Measurements from ENCODE around the gene MYRIP. TPM values are rescaled to one million over a fixed set of nuclear protein-coding genes. Genes with fewer than 3 reads are reported as not detected.

The MYRIP gene
- total and polyA plus RNA-seq, 2 experiments from 2014 or later, result 1.5 to 1.8 TPM

- H3K27ac Mint-ChIP-seq, result no peak overlapping the region
Measured at GRCh38 chr3:39903253-39903652, 93.8 kb downstream of the MYRIP start.

More at GRCh38 chr3:39903253-39903652, 93.8 kb downstream of the MYRIP start:
- no peak for ATAC-seq
- H3K27me3 Mint-ChIP-seq (ENCODE audit: insufficient read depth, low read depth, poor library complexity), result peaks cover 3% of the 10 kb centered on the region
- H3F3A ChIP-seq (replicated peaks; ENCODE audit: low read depth), result no peaks in the 10 kb centered on the region
- H3K9me3 Mint-ChIP-seq, result no peaks in the 10 kb centered on the region
- no peak overlapping the region for H3K27ac ChIP-seq (ENCODE audit: low read depth)
- H3K4me1 ChIP-seq (ENCODE audit: insufficient read depth), result no peaks in the 10 kb centered on the region; the same call in 1 of the 2 replicates
- DNase-seq (ENCODE audit: low spot score), result no peak
- H3K36me3 ChIP-seq (ENCODE audit: insufficient read depth), result no peaks in the 10 kb centered on the region
- H3K4me1 Mint-ChIP-seq, result peaks cover 2% of the 10 kb centered on the region; the same call in 2 of the 3 replicates
- H3K27me3 ChIP-seq (ENCODE audit: insufficient read depth), result no peaks in the 10 kb centered on the region
- no peak overlapping the region for H3K4me3 ChIP-seq
- no peak overlapping the region for H3K4me2 ChIP-seq
- no peaks in the 10 kb centered on the region for H4K20me1 ChIP-seq (replicated peaks; ENCODE audit: insufficient read depth)
- H2AFZ ChIP-seq, result no peak overlapping the region
- H3K9me2 ChIP-seq (ENCODE audit: insufficient read depth), result peaks cover 5% of the 10 kb centered on the region; the same call in 1 of the 2 replicates
- H3K4me3 Mint-ChIP-seq, result no peak overlapping the region
- TF ChIP-seq, protein P1, sequence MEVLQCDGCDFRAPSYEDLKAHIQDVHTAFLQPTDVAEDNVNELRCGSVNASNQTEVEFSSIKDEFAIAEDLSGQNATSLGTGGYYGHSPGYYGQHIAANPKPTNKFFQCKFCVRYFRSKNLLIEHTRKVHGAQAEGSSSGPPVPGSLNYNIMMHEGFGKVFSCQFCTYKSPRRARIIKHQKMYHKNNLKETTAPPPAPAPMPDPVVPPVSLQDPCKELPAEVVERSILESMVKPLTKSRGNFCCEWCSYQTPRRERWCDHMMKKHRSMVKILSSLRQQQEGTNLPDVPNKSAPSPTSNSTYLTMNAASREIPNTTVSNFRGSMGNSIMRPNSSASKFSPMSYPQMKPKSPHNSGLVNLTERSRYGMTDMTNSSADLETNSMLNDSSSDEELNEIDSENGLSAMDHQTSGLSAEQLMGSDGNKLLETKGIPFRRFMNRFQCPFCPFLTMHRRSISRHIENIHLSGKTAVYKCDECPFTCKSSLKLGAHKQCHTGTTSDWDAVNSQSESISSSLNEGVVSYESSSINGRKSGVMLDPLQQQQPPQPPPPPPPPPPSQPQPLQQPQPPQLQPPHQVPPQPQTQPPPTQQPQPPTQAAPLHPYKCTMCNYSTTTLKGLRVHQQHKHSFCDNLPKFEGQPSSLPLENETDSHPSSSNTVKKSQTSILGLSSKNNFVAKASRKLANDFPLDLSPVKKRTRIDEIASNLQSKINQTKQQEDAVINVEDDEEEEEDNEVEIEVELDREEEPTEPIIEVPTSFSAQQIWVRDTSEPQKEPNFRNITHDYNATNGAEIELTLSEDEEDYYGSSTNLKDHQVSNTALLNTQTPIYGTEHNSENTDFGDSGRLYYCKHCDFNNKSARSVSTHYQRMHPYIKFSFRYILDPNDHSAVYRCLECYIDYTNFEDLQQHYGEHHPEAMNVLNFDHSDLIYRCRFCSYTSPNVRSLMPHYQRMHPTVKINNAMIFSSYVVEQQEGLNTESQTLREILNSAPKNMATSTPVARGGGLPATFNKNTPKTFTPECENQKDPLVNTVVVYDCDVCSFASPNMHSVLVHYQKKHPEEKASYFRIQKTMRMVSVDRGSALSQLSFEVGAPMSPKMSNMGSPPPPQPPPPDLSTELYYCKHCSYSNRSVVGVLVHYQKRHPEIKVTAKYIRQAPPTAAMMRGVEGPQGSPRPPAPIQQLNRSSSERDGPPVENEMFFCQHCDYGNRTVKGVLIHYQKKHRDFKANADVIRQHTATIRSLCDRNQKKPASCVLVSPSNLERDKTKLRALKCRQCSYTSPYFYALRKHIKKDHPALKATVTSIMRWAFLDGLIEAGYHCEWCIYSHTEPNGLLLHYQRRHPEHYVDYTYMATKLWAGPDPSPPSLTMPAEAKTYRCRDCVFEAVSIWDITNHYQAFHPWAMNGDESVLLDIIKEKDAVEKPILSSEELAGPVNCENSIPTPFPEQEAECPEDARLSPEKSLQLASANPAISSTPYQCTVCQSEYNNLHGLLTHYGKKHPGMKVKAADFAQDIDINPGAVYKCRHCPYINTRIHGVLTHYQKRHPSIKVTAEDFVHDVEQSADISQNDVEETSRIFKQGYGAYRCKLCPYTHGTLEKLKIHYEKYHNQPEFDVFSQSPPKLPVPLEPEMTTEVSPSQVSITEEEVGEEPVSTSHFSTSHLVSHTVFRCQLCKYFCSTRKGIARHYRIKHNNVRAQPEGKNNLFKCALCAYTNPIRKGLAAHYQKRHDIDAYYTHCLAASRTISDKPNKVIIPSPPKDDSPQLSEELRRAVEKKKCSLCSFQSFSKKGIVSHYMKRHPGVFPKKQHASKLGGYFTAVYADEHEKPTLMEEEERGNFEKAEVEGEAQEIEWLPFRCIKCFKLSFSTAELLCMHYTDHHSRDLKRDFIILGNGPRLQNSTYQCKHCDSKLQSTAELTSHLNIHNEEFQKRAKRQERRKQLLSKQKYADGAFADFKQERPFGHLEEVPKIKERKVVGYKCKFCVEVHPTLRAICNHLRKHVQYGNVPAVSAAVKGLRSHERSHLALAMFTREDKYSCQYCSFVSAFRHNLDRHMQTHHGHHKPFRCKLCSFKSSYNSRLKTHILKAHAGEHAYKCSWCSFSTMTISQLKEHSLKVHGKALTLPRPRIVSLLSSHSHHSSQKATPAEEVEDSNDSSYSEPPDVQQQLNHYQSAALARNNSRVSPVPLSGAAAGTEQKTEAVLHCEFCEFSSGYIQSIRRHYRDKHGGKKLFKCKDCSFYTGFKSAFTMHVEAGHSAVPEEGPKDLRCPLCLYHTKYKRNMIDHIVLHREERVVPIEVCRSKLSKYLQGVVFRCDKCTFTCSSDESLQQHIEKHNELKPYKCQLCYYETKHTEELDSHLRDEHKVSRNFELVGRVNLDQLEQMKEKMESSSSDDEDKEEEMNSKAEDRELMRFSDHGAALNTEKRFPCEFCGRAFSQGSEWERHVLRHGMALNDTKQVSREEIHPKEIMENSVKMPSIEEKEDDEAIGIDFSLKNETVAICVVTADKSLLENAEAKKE (CRISPR knock-in tag; IDR thresholded peaks at IDR 0.05), result no peak
- TF ChIP-seq JUNB (IDR thresholded peaks at IDR 0.05; ENCODE audit: unreplicated experiment) (no peak), CREB1 (CRISPR knock-in tag; IDR thresholded peaks at IDR 0.05; ENCODE audit: low read depth) (no peak), POLR2AphosphoS5 (IDR thresholded peaks at IDR 0.05; ENCODE audit: low read depth) (no peak), ZNF114 (CRISPR knock-in tag; IDR thresholded peaks at IDR 0.05) (no peak), ETS1 (IDR thresholded peaks at IDR 0.05) (no peak), ZNF331 (CRISPR knock-in tag; IDR thresholded peaks at IDR 0.05; ENCODE audit: low read depth) (no peak), EZH2phosphoT487 (IDR thresholded peaks at IDR 0.05; ENCODE audit: unreplicated experiment) (no peak), NANOG (IDR thresholded peaks at IDR 0.05; ENCODE audit: borderline replicate concordance) (no peak), EZH2 (IDR thresholded peaks at IDR 0.05; ENCODE audit: low read depth, unreplicated experiment) (no peak), CTCF (conservative IDR thresholded peaks at IDR 0.05; ENCODE audit: low read depth in 2 of 2) (no peak), STAT1 (IDR thresholded peaks at IDR 0.05; ENCODE audit: unreplicated experiment) (no peak)
- TF ChIP-seq, protein P2, sequence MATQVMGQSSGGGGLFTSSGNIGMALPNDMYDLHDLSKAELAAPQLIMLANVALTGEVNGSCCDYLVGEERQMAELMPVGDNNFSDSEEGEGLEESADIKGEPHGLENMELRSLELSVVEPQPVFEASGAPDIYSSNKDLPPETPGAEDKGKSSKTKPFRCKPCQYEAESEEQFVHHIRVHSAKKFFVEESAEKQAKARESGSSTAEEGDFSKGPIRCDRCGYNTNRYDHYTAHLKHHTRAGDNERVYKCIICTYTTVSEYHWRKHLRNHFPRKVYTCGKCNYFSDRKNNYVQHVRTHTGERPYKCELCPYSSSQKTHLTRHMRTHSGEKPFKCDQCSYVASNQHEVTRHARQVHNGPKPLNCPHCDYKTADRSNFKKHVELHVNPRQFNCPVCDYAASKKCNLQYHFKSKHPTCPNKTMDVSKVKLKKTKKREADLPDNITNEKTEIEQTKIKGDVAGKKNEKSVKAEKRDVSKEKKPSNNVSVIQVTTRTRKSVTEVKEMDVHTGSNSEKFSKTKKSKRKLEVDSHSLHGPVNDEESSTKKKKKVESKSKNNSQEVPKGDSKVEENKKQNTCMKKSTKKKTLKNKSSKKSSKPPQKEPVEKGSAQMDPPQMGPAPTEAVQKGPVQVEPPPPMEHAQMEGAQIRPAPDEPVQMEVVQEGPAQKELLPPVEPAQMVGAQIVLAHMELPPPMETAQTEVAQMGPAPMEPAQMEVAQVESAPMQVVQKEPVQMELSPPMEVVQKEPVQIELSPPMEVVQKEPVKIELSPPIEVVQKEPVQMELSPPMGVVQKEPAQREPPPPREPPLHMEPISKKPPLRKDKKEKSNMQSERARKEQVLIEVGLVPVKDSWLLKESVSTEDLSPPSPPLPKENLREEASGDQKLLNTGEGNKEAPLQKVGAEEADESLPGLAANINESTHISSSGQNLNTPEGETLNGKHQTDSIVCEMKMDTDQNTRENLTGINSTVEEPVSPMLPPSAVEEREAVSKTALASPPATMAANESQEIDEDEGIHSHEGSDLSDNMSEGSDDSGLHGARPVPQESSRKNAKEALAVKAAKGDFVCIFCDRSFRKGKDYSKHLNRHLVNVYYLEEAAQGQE (IDR thresholded peaks at IDR 0.05; ENCODE audit: unreplicated experiment), result no peak
- H3K36me3 Mint-ChIP-seq (ENCODE audit: low read depth), result no peaks in the 10 kb centered on the region
- H3K79me2 ChIP-seq (replicated peaks; ENCODE audit: insufficient read depth), result no peaks in the 10 kb centered on the region
